ENCODE data around the gene FAM81B.

The FAM81B gene

GRCh38 chr5:95484421-95484820, 93.3 kb downstream of the FAM81B start:
- DNase-seq: no peak

- no peak for DNase-seq
Measured at GRCh38 chr5:95486191-95486590, 95.0 kb downstream of the FAM81B start.

GRCh38 chr5:95487880-95488279, 96.7 kb downstream of the FAM81B start:
- DNase-seq: no peak
